ENCODE results near the gene LRP1B.

The LRP1B gene

GRCh38 chr2:140836826-140837225, 1294.0 kb downstream of the LRP1B start:
- Histone ChIP-seq H3K9ac (no peak overlapping the region), H3K27ac (no peak overlapping the region), H2AFZ (ENCODE audit: low read depth) (no peak overlapping the region), H3K4me2 (no peak overlapping the region), H3K27me3 (ENCODE audit: insufficient read depth, low read depth) (no peaks in the 10 kb centered on the region), H4K20me1 (ENCODE audit: insufficient read depth) (no peaks in the 10 kb centered on the region), H3K36me3 (ENCODE audit: insufficient read depth) (no peaks in the 10 kb centered on the region), H3K4me3 (IDR thresholded peaks at IDR 0.05; ENCODE audit: insufficient read depth, low read depth, low read length) (no peak overlapping the region), H3K4me1 (ENCODE audit: low read depth, poor library complexity, severe bottlenecking) (no peaks in the 10 kb centered on the region), H3K79me2 (ENCODE audit: insufficient read depth, low read depth) (no peaks in the 10 kb centered on the region)
- TF ChIP-seq CTCF (conservative IDR thresholded peaks at IDR 0.05; ENCODE audit: low read depth, low read length) = no peak

- no peaks in the 10 kb centered on the region for H3K79me2 ChIP-seq (ENCODE audit: insufficient read depth, low read depth)
- no peak overlapping the region for H3K9ac ChIP-seq
- H3K4me3 ChIP-seq (IDR thresholded peaks at IDR 0.05; ENCODE audit: insufficient read depth, low read depth, low read length) = no peak overlapping the region
- no peak for TF ChIP-seq CTCF (conservative IDR thresholded peaks at IDR 0.05; ENCODE audit: low read depth, low read length)
- H3K27ac ChIP-seq = no peak overlapping the region
- H3K4me1 ChIP-seq (ENCODE audit: low read depth, poor library complexity, severe bottlenecking) = no peaks in the 10 kb centered on the region
- no peaks in the 10 kb centered on the region for H4K20me1 ChIP-seq (ENCODE audit: insufficient read depth)
- no peaks in the 10 kb centered on the region for H3K27me3 ChIP-seq (ENCODE audit: insufficient read depth, low read depth)
- H3K36me3 ChIP-seq (ENCODE audit: insufficient read depth) = no peaks in the 10 kb centered on the region
- H2AFZ ChIP-seq (ENCODE audit: low read depth) = no peak overlapping the region
- H3K4me2 ChIP-seq = no peak overlapping the region
Measured at GRCh38 chr2:140835079-140835478, 1295.7 kb downstream of the LRP1B start.

GRCh38 chr2:140814141-140814540, 1316.7 kb downstream of the LRP1B start:
- H3K4me2 ChIP-seq = no peak overlapping the region
- TF ChIP-seq CTCF (conservative IDR thresholded peaks at IDR 0.05; ENCODE audit: low read depth, low read length) = no peak

GRCh38 chr2:140808820-140809219, 1322.0 kb downstream of the LRP1B start:
- no peak overlapping the region for H3K27ac ChIP-seq
- TF ChIP-seq CTCF (conservative IDR thresholded peaks at IDR 0.05; ENCODE audit: low read depth, low read length) = no peak
- H4K20me1 ChIP-seq (ENCODE audit: insufficient read depth) = no peaks in the 10 kb centered on the region
- no peaks in the 10 kb centered on the region for H3K4me1 ChIP-seq (ENCODE audit: low read depth, poor library complexity, severe bottlenecking)
- no peak overlapping the region for H3K4me2 ChIP-seq
- no peak overlapping the region for H2AFZ ChIP-seq (ENCODE audit: low read depth)
- no peaks in the 10 kb centered on the region for H3K79me2 ChIP-seq (ENCODE audit: insufficient read depth, low read depth)
- no peaks in the 10 kb centered on the region for H3K36me3 ChIP-seq (ENCODE audit: insufficient read depth)
- no peak overlapping the region for H3K9ac ChIP-seq
- H3K4me3 ChIP-seq (IDR thresholded peaks at IDR 0.05; ENCODE audit: insufficient read depth, low read depth, low read length) = no peak overlapping the region
- no peaks in the 10 kb centered on the region for H3K27me3 ChIP-seq (ENCODE audit: insufficient read depth, low read depth)

More at GRCh38 chr2:140814141-140814540, 1316.7 kb downstream of the LRP1B start:
- no peaks in the 10 kb centered on the region for H3K79me2 ChIP-seq (ENCODE audit: insufficient read depth, low read depth)
- no peaks in the 10 kb centered on the region for H3K36me3 ChIP-seq (ENCODE audit: insufficient read depth)
- no peak overlapping the region for H3K9ac ChIP-seq
- H3K4me3 ChIP-seq (IDR thresholded peaks at IDR 0.05; ENCODE audit: insufficient read depth, low read depth, low read length) = no peak overlapping the region
- no peaks in the 10 kb centered on the region for H3K4me1 ChIP-seq (ENCODE audit: low read depth, poor library complexity, severe bottlenecking)
- no peaks in the 10 kb centered on the region for H3K27me3 ChIP-seq (ENCODE audit: insufficient read depth, low read depth)
- no peak overlapping the region for H3K27ac ChIP-seq
- H2AFZ ChIP-seq (ENCODE audit: low read depth) = no peak overlapping the region
- no peaks in the 10 kb centered on the region for H4K20me1 ChIP-seq (ENCODE audit: insufficient read depth)

Data from KMS-11 (cell line).